Ureter (tissue), 1 donor: Measurements from ENCODE around the gene PCDHGB2. TPM values are rescaled to one million over a fixed set of nuclear protein-coding genes. Genes with fewer than 3 reads are reported as not detected.
"Not testable (repeated sequence)": the region's sequence is repeated elsewhere in the genome, so short reads cannot be mapped to it uniquely, and the experiment has no call there.

Experiments
- DNase-seq: peaks from one replicate; pipeline ENCODE4 v3.0.0-alpha.2; 2020; ENCODE audit warnings: low spot score
- total RNA-seq: library from RNA; stranded (reverse); gene quantifications from one replicate; pipeline ENCODE4 v1.2.4, GENCODE V29; 2023
- donor health status: DM: yes; HTN: yes; CAD: no.

The PCDHGB2 gene
- total RNA-seq, 1 donor from 2014 or later: 4.3 TPM

GRCh38 chr5:141349917-141350619 is 9.7 kb upstream of the PCDHGB2 start, which contains the start of gene PCDHGB1:
Gene PCDHGB1 (plus strand): TSS chr5:141350099. CDS start chr5:141350261, 162 bp downstream.
- no peak for DNase-seq

DNA sequence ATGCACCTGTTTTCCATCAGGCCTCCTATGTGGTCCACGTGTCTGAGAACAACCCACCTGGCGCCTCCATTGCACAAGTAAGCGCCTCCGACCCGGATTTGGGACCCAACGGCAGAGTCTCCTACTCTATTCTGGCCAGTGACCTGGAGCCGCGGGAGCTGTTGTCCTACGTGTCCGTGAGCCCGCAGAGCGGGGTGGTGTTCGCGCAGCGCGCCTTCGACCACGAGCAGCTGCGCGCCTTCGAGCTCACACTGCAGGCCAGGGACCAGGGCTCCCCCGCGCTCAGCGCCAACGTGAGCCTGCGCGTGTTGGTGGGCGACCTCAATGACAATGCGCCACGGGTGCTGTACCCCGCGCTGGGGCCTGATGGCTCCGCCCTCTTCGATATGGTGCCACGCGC is 8.2 kb upstream of the PCDHGB2 start:
- no peak for DNase-seq

GRCh38 chr5:141354900-141355469 is 4.8 kb upstream of the PCDHGB2 start, which contains the start of gene PCDHGA4:
Gene PCDHGA4 (plus strand): TSS chr5:141355021. CDS start chr5:141355108, 87 bp downstream.
- no peak for DNase-seq

- no peak for DNase-seq
Observed at GRCh38 chr5:141355641-141356040, 4.2 kb upstream of the PCDHGB2 start.

DNA sequence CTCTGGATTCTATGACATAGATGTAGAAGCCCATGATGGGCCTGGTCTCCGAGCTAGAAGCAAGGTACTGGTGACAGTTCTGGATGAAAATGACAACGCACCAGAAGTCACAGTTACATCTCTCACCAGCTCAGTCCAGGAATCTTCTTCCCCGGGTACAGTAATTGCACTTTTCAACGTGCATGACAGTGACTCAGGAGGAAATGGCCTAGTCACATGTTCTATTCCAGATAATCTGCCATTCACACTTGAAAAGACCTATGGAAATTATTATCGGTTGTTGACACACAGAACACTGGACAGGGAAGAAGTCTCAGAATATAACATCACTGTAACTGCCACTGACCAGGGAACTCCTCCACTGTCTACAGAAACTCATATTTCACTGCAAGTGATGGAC is 3.7 kb upstream of the PCDHGB2 start:
- DNase-seq: no peak

GRCh38 chr5:141356950-141357349 is 2.8 kb upstream of the PCDHGB2 start:
- DNase-seq: no peak

DNA sequence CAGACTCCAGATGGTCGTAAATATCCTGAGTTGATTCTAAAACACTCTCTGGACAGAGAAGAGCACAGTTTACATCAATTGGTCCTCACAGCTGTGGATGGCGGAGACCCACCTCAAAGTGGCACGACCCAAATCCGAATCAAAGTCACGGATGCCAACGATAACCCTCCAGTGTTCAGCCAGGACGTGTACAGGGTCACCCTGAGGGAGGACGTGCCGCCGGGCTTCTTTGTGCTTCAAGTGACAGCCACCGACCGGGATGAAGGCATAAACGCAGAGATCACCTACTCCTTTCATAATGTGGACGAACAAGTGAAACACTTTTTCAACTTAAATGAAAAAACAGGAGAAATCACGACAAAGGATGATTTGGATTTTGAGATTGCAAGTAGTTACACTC is 891 bp downstream of the PCDHGB2 start:
- no peak for DNase-seq

GRCh38 chr5:141362719-141363118 is 2.9 kb downstream of the PCDHGB2 start:
- DNase-seq: no peak

- DNase-seq: no peak
Observed at GRCh38 chr5:141363952-141364660, 4.3 kb downstream of the PCDHGB2 start, which contains the start of gene PCDHGA5. Gene PCDHGA5 (plus strand): TSS chr5:141364162. CDS start chr5:141364331, 169 bp downstream.

DNA sequence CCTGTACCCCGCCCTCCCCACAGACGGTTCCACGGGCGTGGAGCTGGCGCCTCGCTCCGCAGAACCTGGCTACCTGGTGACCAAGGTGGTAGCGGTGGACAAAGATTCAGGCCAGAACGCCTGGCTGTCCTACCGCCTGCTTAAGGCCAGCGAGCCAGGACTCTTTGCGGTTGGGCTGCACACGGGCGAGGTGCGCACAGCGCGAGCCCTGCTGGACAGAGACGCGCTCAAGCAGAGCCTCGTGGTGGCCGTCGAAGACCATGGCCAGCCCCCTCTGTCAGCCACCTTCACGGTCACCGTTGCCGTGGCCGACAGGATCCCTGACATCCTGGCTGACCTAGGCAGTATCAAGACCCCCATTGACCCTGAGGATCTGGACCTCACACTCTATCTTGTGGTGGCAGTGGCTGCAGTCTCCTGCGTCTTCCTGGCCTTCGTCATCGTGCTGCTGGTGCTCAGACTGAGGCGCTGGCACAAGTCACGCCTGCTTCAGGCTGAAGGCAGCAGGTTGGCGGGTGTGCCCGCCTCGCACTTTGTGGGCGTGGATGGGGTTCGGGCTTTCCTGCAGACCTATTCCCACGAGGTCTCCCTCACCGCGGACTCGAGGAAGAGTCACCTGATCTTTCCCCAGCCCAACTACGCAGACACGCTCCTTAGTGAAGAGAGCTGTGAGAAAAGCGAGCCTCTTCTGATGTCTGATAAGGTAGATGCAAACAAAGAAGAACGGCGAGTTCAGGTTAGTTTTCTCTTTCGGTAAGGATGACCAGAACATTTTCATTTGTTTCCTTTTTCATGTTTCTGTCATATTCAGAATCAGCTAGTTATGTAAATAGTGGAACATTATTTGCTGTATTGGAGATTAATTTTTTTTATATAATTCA is 6.5 kb downstream of the PCDHGB2 start:
- no peak for DNase-seq

- no peak for DNase-seq
Observed at GRCh38 chr5:141369994-141370848, 10.4 kb downstream of the PCDHGB2 start, which contains the start of gene PCDHGB3. Gene PCDHGB3 (plus strand): TSS chr5:141370242. CDS start chr5:141370395, 153 bp downstream.

GRCh38 chr5:141371572-141372475 is 12.0 kb downstream of the PCDHGB2 start:
- DNase-seq: no peak

- DNase-seq: no peak
Observed at GRCh38 chr5:141373673-141374317, 14.0 kb downstream of the PCDHGB2 start, which contains the start of gene PCDHGA6. Gene PCDHGA6 (plus strand): TSS chr5:141373891. CDS start chr5:141374084, 193 bp downstream.

GRCh38 chr5:141374627-141375026 is 14.8 kb downstream of the PCDHGB2 start:
- DNase-seq: no peak

- not testable (repeated sequence) for DNase-seq
Observed at GRCh38 chr5:141375444-141376155, 15.8 kb downstream of the PCDHGB2 start.

DNA sequence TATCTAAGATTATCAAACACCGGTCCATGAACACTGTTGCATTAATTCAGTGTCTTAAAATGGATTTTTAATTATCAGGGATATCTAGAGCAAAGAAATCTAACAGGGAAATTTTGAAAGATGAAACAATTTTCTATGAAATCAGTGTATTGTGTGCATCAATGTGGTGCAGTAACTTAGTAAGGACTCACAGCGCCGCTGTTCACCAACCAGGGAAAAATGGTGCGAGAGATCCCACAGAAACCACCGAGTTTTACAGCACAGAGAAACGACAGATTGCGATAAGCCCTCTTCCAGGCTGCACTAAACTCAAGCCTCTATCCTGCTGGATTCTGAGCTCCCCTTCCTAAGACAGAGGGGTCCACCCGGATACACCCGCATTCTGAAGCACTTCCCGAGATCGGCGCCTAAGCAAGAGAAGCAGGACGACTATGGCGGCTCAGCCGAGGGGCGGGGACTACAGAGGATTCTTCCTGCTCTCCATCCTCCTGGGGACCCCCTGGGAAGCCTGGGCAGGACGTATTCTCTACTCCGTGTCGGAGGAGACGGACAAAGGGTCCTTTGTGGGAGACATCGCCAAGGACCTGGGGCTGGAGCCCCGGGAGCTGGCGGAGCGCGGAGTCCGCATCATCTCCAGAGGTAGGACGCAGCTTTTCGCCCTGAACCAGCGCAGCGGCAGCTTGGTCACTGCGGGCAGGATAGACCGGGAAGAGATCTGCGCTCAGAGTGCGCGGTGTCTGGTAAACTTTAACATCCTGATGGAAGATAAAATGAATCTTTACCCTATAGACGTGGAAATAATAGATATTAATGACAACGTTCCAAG is 22.9 kb downstream of the PCDHGB2 start, which contains the start of gene PCDHGA7:
Gene PCDHGA7, plus strand, starts transcription at position 274 of the 826 bp plus-strand sequence. Its CDS starts 158 bp downstream, at position 432.
- DNase-seq: no peak

- no peak for DNase-seq
Observed at GRCh38 chr5:141383345-141383744, 23.6 kb downstream of the PCDHGB2 start.
